GM23338 (cell line): Measurements from ENCODE around the gene COPS4. TPM values are rescaled to one million over a fixed set of nuclear protein-coding genes. Genes with fewer than 3 reads are reported as not detected.
A peak's percentile ranks its signal among the peaks of the same experiment; 100 is the strongest.

Experiments used
- ATAC-seq: fragments of 200-7000 bp; cut with Tn5 transposase; 3 replicates; pipeline ENCODE4 v1.9.1; 2020
- DNase-seq: peaks from one replicate; pipeline ENCODE4 v3.0.0-alpha.2; 2015; ENCODE audit warnings: low spot score
- H2AFZ ChIP-seq: fragments of 200-600 bp; sonication (generic); 2 replicates; pipeline ENCODE4 v1.8.0; 2016; ENCODE audit warnings: antibody characterized with exemption, mild to moderate bottlenecking, moderate library complexity
- H3F3A ChIP-seq: fragments of 200-600 bp; sonication (generic); replicated peaks from 2 replicates; pipeline ENCODE4 v1.8.0; 2017; ENCODE audit warnings: antibody characterized with exemption, mixed run types, low read depth
- H3K27ac ChIP-seq: fragments of 200-600 bp; sonication (generic); 2 replicates; pipeline ENCODE4 v1.6.1; 2016; ENCODE audit warnings: low read depth
- H3K27me3 ChIP-seq: fragments of 200-600 bp; sonication (generic); 2 replicates; pipeline ENCODE4 v1.8.0; 2016; ENCODE audit warnings: mild to moderate bottlenecking, mixed run types, moderate library complexity; ENCODE audit not compliant: insufficient read depth
- H3K36me3 ChIP-seq: fragments of 200-600 bp; sonication (generic); 2 replicates; pipeline ENCODE4 v1.8.0; 2016; ENCODE audit warnings: mild to moderate bottlenecking; ENCODE audit not compliant: insufficient read depth
- H3K4me1 ChIP-seq: fragments of 200-600 bp; sonication (generic); 2 replicates; pipeline ENCODE4 v1.8.0; 2016; ENCODE audit warnings: mild to moderate bottlenecking, moderate library complexity; ENCODE audit not compliant: insufficient read depth
- H3K4me2 ChIP-seq: fragments of 200-600 bp; sonication (generic); 2 replicates; pipeline ENCODE4 v1.7.1; 2017; ENCODE audit warnings: mixed run types
- H3K4me3 ChIP-seq: fragments of 200-600 bp; sonication (generic); 2 replicates; pipeline ENCODE4 v1.6.1; 2016; ENCODE audit warnings: mixed run types
- H3K79me2 ChIP-seq: fragments of 200-600 bp; sonication (generic); replicated peaks from 2 replicates; pipeline ENCODE4 v1.8.0; 2017; ENCODE audit warnings: mild to moderate bottlenecking; ENCODE audit not compliant: insufficient read depth
- H3K9me2 ChIP-seq: fragments of 200-600 bp; sonication (generic); 2 replicates; pipeline ENCODE4 v1.8.0; 2017; ENCODE audit not compliant: insufficient read depth
- H4K20me1 ChIP-seq: fragments of 200-600 bp; sonication (generic); replicated peaks from 2 replicates; pipeline ENCODE4 v1.8.0; 2017; ENCODE audit warnings: mild to moderate bottlenecking; ENCODE audit not compliant: insufficient read depth
- H3K27ac Mint-ChIP-seq: 2 replicates; pipeline ENCODE4 v1.8.0; 2020; ENCODE audit warnings: inconsistent platforms, mild to moderate bottlenecking, moderate library complexity, mixed read lengths
- H3K27me3 Mint-ChIP-seq: 3 replicates; pipeline ENCODE4 v1.8.0; 2022; ENCODE audit warnings: low read depth, mild to moderate bottlenecking, moderate library complexity, mixed read lengths, inconsistent platforms; ENCODE audit not compliant: insufficient read depth, poor library complexity
- H3K36me3 Mint-ChIP-seq: 3 replicates; pipeline ENCODE4 v1.8.0; 2021; ENCODE audit warnings: low read depth, mild to moderate bottlenecking, inconsistent platforms, moderate library complexity, mixed read lengths
- H3K4me1 Mint-ChIP-seq: 3 replicates; pipeline ENCODE4 v1.8.0; 2020; ENCODE audit warnings: mild to moderate bottlenecking, inconsistent platforms, mixed read lengths
- H3K4me3 Mint-ChIP-seq: 3 replicates; pipeline ENCODE4 v1.8.0; 2021; ENCODE audit warnings: moderate library complexity, mild to moderate bottlenecking, inconsistent platforms, mixed read lengths
- H3K9me3 Mint-ChIP-seq: 3 replicates; pipeline ENCODE4 v1.8.0; 2020; ENCODE audit warnings: moderate library complexity, mild to moderate bottlenecking, inconsistent platforms, mixed read lengths
- CREB1 ChIP-seq: fragments of 250-450 bp; sonication (Bioruptor Pico); IDR thresholded peaks from 2 replicates; pipeline ENCODE4 v1.5.0; 2020; ENCODE audit warnings: low read depth, mild to moderate bottlenecking, moderate library complexity
- CTCF ChIP-seq, 2 experiments: fragments of 200-600 bp in 1 of 2; sonication (generic) in 1 of 2; conservative IDR thresholded peaks; 2 replicates each; pipeline versions ENCODE4 v1.5.1 to v1.6.1; 2016 to 2017; ENCODE audit warnings: antibody characterized with exemption in 2 of 2, low read depth in 2 of 2, mild to moderate bottlenecking in 2 of 2, moderate library complexity in 1 of 2
- ETS1 ChIP-seq: IDR thresholded peaks from 2 replicates; pipeline ENCODE4 v1.6.1; 2016; ENCODE audit warnings: antibody characterized with exemption
- EZH2phosphoT487 ChIP-seq: fragments of 200-600 bp; sonication (generic); IDR thresholded peaks from one replicate; pipeline ENCODE4 v1.8.1; 2018; ENCODE audit warnings: antibody characterized with exemption; ENCODE audit not compliant: unreplicated experiment
- JUNB ChIP-seq: IDR thresholded peaks from one replicate; pipeline ENCODE4 v1.6.1; 2016; ENCODE audit warnings: antibody characterized with exemption; ENCODE audit not compliant: unreplicated experiment
- NANOG ChIP-seq: IDR thresholded peaks from 2 replicates; pipeline ENCODE4 v1.6.1; 2016; ENCODE audit warnings: antibody characterized with exemption, borderline replicate concordance
- REST ChIP-seq: IDR thresholded peaks from one replicate; pipeline ENCODE4 v1.6.1; 2018; ENCODE audit warnings: antibody characterized with exemption; ENCODE audit not compliant: unreplicated experiment
- STAT1 ChIP-seq: IDR thresholded peaks from one replicate; pipeline ENCODE4 v1.6.1; 2016; ENCODE audit warnings: antibody characterized with exemption; ENCODE audit not compliant: unreplicated experiment
- ZNF114 ChIP-seq: fragments of 250-450 bp; sonication (Bioruptor Pico); IDR thresholded peaks from 2 replicates; pipeline ENCODE4 v1.5.0; 2020; ENCODE audit warnings: mild to moderate bottlenecking, moderate library complexity
- polyA plus RNA-seq: library from polyadenylated mRNA; unstranded; fragments of >200 nt; fragmentation: Nextera tagmentation; extraction: Ambion mirVana; gene quantifications from 2 replicates; pipeline ENCODE4 v1.2.1, GENCODE V29; 2016
- total RNA-seq: library from RNA; depleted of rRNA; stranded (reverse); fragments of >200 nt; shearing (Covaris generic); gene quantifications from 2 replicates; pipeline ENCODE4 v1.2.3, GENCODE V29; 2014

The COPS4 gene
- total and polyA plus RNA-seq, 2 experiments from 2014 or later: 23.7 to 46.6 TPM

DNA sequence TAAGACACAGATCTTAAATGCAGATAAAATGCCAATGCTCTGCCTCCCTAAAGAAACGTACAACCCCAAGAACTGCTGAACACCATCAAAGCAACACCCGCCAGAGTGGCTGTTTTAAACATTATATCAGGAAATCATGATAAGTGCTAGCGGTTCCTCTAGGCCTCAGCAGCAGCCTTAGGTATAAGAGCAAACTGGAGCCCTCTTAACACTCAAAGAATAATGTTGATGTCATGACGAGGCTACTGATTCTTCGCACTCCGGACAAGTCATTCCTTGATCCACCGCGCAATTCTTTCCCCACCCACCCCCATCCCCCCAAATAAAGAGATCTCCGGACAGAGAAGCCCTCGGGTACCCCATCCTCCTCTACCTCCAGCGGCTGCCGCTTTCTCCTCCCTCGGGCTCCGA, 24.9 kb upstream of the COPS4 start:
- H3K4me1 Mint-ChIP-seq: peaks cover 30% of the 10 kb centered on the region
- peak; percentile 51 for DNase-seq
- H3K4me2 ChIP-seq: peak overlapping the region; percentile 94
- H3K4me3 Mint-ChIP-seq: peak overlapping the region; percentile 88
- H3K4me1 ChIP-seq: peaks cover 18% of the 10 kb centered on the region
- H3K9me3 Mint-ChIP-seq: no peaks in the 10 kb centered on the region
- H4K20me1 ChIP-seq: peaks cover 4% of the 10 kb centered on the region
- H3F3A ChIP-seq: peaks cover 12% of the 10 kb centered on the region; the same call in 1 of the 2 replicates
- no peaks in the 10 kb centered on the region for H3K36me3 ChIP-seq
- peak overlapping the region; percentile 92; the same call in 1 of the 2 replicates for H2AFZ ChIP-seq
- peak; percentile 22 for ATAC-seq
- no peak overlapping the region for H3K27ac Mint-ChIP-seq
- TF ChIP-seq ETS1 (no peak), JUNB (no peak), STAT1 (no peak), CTCF (conservative IDR thresholded peaks at IDR 0.05; ENCODE audit: low read depth in 2 of 2) (no peak), NANOG (no peak), ZNF114 (no peak), EZH2phosphoT487 (no peak)
- peaks cover 15% of the 10 kb centered on the region for H3K27me3 ChIP-seq
- H3K79me2 ChIP-seq: peaks cover 38% of the 10 kb centered on the region
- no peaks in the 10 kb centered on the region for H3K9me2 ChIP-seq
- H3K36me3 Mint-ChIP-seq: no peaks in the 10 kb centered on the region; the same call in 2 of the 3 replicates
- H3K27me3 Mint-ChIP-seq: peaks cover 24% of the 10 kb centered on the region
- H3K27ac ChIP-seq: no peak overlapping the region
- peak overlapping the region; percentile 85 for H3K4me3 ChIP-seq

- Histone ChIP-seq H3K4me3 (peak within 1 kb of the TSS; percentile 85), H3K79me2 (peaks cover 32% of the 10 kb centered on the region), H3F3A (peaks cover 12% of the 10 kb centered on the region; the same call in 1 of the 2 replicates), H3K4me1 (peaks cover 18% of the 10 kb centered on the region), H4K20me1 (peaks cover 4% of the 10 kb centered on the region), H2AFZ (peak within 1 kb of the TSS; percentile 92; the same call in 1 of the 2 replicates), H3K9me2 (no peaks in the 10 kb centered on the region), H3K36me3 (no peaks in the 10 kb centered on the region), H3K4me2 (peak within 1 kb of the TSS; percentile 94), H3K27ac (no peak within 1 kb of the TSS), H3K27me3 (peaks cover 15% of the 10 kb centered on the region)
- peaks cover 24% of the 10 kb centered on the region for H3K27me3 Mint-ChIP-seq
- TF ChIP-seq NANOG (no peak), ETS1 (no peak), CREB1 (CRISPR knock-in tag) (peak; percentile 67), REST (no peak)
- H3K4me1 Mint-ChIP-seq: peaks cover 30% of the 10 kb centered on the region
- DNase-seq (peak; percentile 73), ATAC-seq (peak; percentile 29)
- H3K27ac Mint-ChIP-seq: no peak within 1 kb of the TSS
- H3K9me3 Mint-ChIP-seq: no peaks in the 10 kb centered on the region
- no peaks in the 10 kb centered on the region; the same call in 2 of the 3 replicates for H3K36me3 Mint-ChIP-seq
- H3K4me3 Mint-ChIP-seq: peak within 1 kb of the TSS; percentile 88
Observed at GRCh38 chr4:83010522-83011318, 24.3 kb upstream of the COPS4 start, which contains the start of gene LIN54. LIN54 (minus strand) TSS chr4:83010823; CDS start chr4:82984844, 25,979 bp downstream.
